CD4-positive, CD25-positive, alpha-beta regulatory T cell (primary cell): ENCODE measurements around the gene ALOX15. TPM values are rescaled to one million over a fixed set of nuclear protein-coding genes. Genes with fewer than 3 reads are reported as not detected.
"Not testable (repeated sequence)": the region's sequence is repeated elsewhere in the genome, so short reads cannot be mapped to it uniquely, and the experiment has no call there.

Experiments
- ATAC-seq, 2 donors: fragments of 150-1000 bp; cut with Tn5 transposase; one replicate each; pipeline ENCODE4 v1.10.0; 2021; ENCODE audit warnings: low read depth in 2 of 2, moderate number of reproducible peaks in 2 of 2, moderate library complexity in 1 of 2
- DNase-seq, 3 donors: peaks; one replicate each; pipeline versions ENCODE4 v3.0.0 to v3.0.0-alpha.2; 2012 to 2022; ENCODE audit warnings: mixed read lengths in 1 of 3
- H3K27ac ChIP-seq: one replicate; pipeline ENCODE4 v1.7.0; 2013; ENCODE audit warnings: mild to moderate bottlenecking, low read length; ENCODE audit not compliant: insufficient read depth, poor library complexity, severe bottlenecking
- H3K27me3 ChIP-seq: one replicate; pipeline ENCODE4 v1.7.0; 2013; ENCODE audit warnings: low read length; ENCODE audit not compliant: control insufficient read depth, insufficient read depth
- H3K36me3 ChIP-seq: one replicate; pipeline ENCODE4 v1.7.0; 2013; ENCODE audit warnings: mild to moderate bottlenecking, low read length, moderate library complexity; ENCODE audit not compliant: control insufficient read depth, insufficient read depth
- H3K4me1 ChIP-seq: 2 replicates; pipeline ENCODE4 v1.7.0; 2013; ENCODE audit warnings: mild to moderate bottlenecking, low read length; ENCODE audit not compliant: insufficient read depth, control insufficient read depth, poor library complexity, severe bottlenecking
- H3K4me3 ChIP-seq: one replicate; pipeline ENCODE4 v1.7.0; 2013; ENCODE audit warnings: low read depth, mild to moderate bottlenecking, low read length, moderate library complexity
- H3K9me3 ChIP-seq, 2 experiments: 1 replicate in 1 of 2; 2 replicates in 1 of 2; pipeline ENCODE4 v1.7.0; 2013; ENCODE audit warnings: low read length in 2 of 2, mild to moderate bottlenecking in 1 of 2, moderate library complexity in 1 of 2; ENCODE audit not compliant: control insufficient read depth in 2 of 2
- H3K27ac Mint-ChIP-seq, 3 donors: one replicate each; pipeline ENCODE4 v1.8.0; 2020 to 2022; ENCODE audit warnings: mild to moderate bottlenecking in 3 of 3, mixed read lengths in 3 of 3, moderate library complexity in 2 of 3
- H3K27me3 Mint-ChIP-seq: one replicate; pipeline ENCODE4 v1.8.0; 2022; ENCODE audit warnings: mild to moderate bottlenecking, mixed read lengths
- H3K36me3 Mint-ChIP-seq: one replicate; pipeline ENCODE4 v1.8.0; 2020; ENCODE audit warnings: mixed read lengths
- H3K4me1 Mint-ChIP-seq, 4 donors: one replicate each; pipeline ENCODE4 v1.8.0; 2020 to 2022; ENCODE audit warnings: mixed read lengths in 4 of 4, mild to moderate bottlenecking in 1 of 4
- H3K4me3 Mint-ChIP-seq, 4 donors: one replicate each; pipeline ENCODE4 v1.8.0; 2020 to 2022; ENCODE audit warnings: mild to moderate bottlenecking in 4 of 4, mixed read lengths in 4 of 4, moderate library complexity in 3 of 4
- H3K9me3 Mint-ChIP-seq, 7 donors: one replicate each; pipeline ENCODE4 v1.8.0; 2020 to 2022; ENCODE audit warnings: mixed read lengths in 7 of 7, mild to moderate bottlenecking in 3 of 7, moderate library complexity in 2 of 7
- polyA plus RNA-seq, 4 donors: library from polyadenylated mRNA; unstranded; fragments of 300-500 nt; fragmentation: Illumina TruSeq; gene quantifications; one replicate each; pipeline ENCODE4 v1.2.3, GENCODE V29; 2021
- total RNA-seq: library from RNA; stranded (reverse); gene quantifications from one replicate; pipeline ENCODE4 v1.2.3, GENCODE V29; 2022

ALOX15 gene
- total and polyA plus RNA-seq, 5 donors from 2014 or later, result not detected

GRCh38 chr17:4590981-4591453, 50.5 kb downstream of the ALOX15 start:
- Mint-ChIP-seq H3K4me1 (peaks cover 0 to 4% (median 0%) of the 10 kb centered on the region in 4 donors), H3K9me3 (peaks cover 0 to 3% (median 0%) of the 10 kb centered on the region in 7 donors), H3K27me3 (peaks cover 17% of the 10 kb centered on the region), H3K36me3 (no peaks in the 10 kb centered on the region), H3K27ac (no peak overlapping the region), H3K4me3 (no peak overlapping the region)
- no peak overlapping the region for H3K4me3 ChIP-seq
- H3K27me3 ChIP-seq, result no peaks in the 10 kb centered on the region
- DNase-seq, result no peak
- no peaks in the 10 kb centered on the region for H3K36me3 ChIP-seq
- H3K9me3 ChIP-seq, result no peaks in the 10 kb centered on the region
- no peak overlapping the region for H3K27ac ChIP-seq
- no peak for ATAC-seq
- no peaks in the 10 kb centered on the region for H3K4me1 ChIP-seq

GRCh38 chr17:4590042-4590441, 51.4 kb downstream of the ALOX15 start:
- H3K4me3 ChIP-seq, H3K4me1 ChIP-seq, H3K27ac Mint-ChIP-seq, H3K4me1 Mint-ChIP-seq, H3K27me3 ChIP-seq, H3K9me3 ChIP-seq, H3K9me3 Mint-ChIP-seq, ATAC-seq, H3K27ac ChIP-seq, H3K36me3 ChIP-seq, H3K36me3 Mint-ChIP-seq, DNase-seq: not testable (repeated sequence)
- Mint-ChIP-seq H3K4me3 (peak overlapping the region in 1 of 4 donors; percentile 15), H3K27me3 (peaks cover 25% of the 10 kb centered on the region)

- Histone ChIP-seq H3K4me3 (no peak overlapping the region), H3K36me3 (no peaks in the 10 kb centered on the region), H3K27me3 (no peaks in the 10 kb centered on the region), H3K4me1 (peaks cover 2% of the 10 kb centered on the region), H3K27ac (no peak overlapping the region), H3K9me3 (no peaks in the 10 kb centered on the region)
- no peak for ATAC-seq
- peaks cover 0 to 3% (median 0%) of the 10 kb centered on the region in 7 donors for H3K9me3 Mint-ChIP-seq
- H3K27me3 Mint-ChIP-seq, result peaks cover 25% of the 10 kb centered on the region
- H3K4me3 Mint-ChIP-seq, result no peak overlapping the region
- no peaks in the 10 kb centered on the region for H3K36me3 Mint-ChIP-seq
- H3K27ac Mint-ChIP-seq, result no peak overlapping the region
- no peak for DNase-seq
- H3K4me1 Mint-ChIP-seq, result peaks cover 0 to 2% (median 0%) of the 10 kb centered on the region in 4 donors
Observed at GRCh38 chr17:4588898-4589625, 52.4 kb downstream of the ALOX15 start.

- ATAC-seq, result no peak
- H3K36me3 Mint-ChIP-seq, result no peaks in the 10 kb centered on the region
- H3K9me3 Mint-ChIP-seq, result peaks cover 0 to 3% (median 0%) of the 10 kb centered on the region in 7 donors
- Histone ChIP-seq H3K36me3 (no peaks in the 10 kb centered on the region), H3K4me3 (no peak overlapping the region), H3K4me1 (peaks cover 6% of the 10 kb centered on the region), H3K9me3 (no peaks in the 10 kb centered on the region), H3K27ac (no peak overlapping the region), H3K27me3 (no peaks in the 10 kb centered on the region)
- peak overlapping the region in 1 of 3 donors; percentile 81 for H3K27ac Mint-ChIP-seq
- peaks cover 30% of the 10 kb centered on the region for H3K27me3 Mint-ChIP-seq
- no peak for DNase-seq
- no peak overlapping the region for H3K4me3 Mint-ChIP-seq
- H3K4me1 Mint-ChIP-seq, result peaks cover 0 to 5% (median 2%) of the 10 kb centered on the region in 4 donors
Observed at GRCh38 chr17:4588391-4588790, 53.1 kb downstream of the ALOX15 start.

GRCh38 chr17:4587803-4588202, 53.7 kb downstream of the ALOX15 start:
- DNase-seq (no peak), ATAC-seq (no peak)
- Mint-ChIP-seq H3K36me3 (no peaks in the 10 kb centered on the region), H3K4me1 (peaks cover 0 to 5% (median 2%) of the 10 kb centered on the region in 4 donors), H3K4me3 (no peak overlapping the region), H3K27ac (no peak overlapping the region), H3K27me3 (peaks cover 36% of the 10 kb centered on the region), H3K9me3 (peaks cover 0 to 3% (median 0%) of the 10 kb centered on the region in 7 donors)
- peaks cover 2% of the 10 kb centered on the region for H3K27me3 ChIP-seq
- H3K27ac ChIP-seq, result no peak overlapping the region
- no peaks in the 10 kb centered on the region for H3K36me3 ChIP-seq
- no peaks in the 10 kb centered on the region for H3K9me3 ChIP-seq
- H3K4me3 ChIP-seq, result no peak overlapping the region
- peaks cover 6% of the 10 kb centered on the region for H3K4me1 ChIP-seq

GRCh38 chr17:4587195-4587594, 54.3 kb downstream of the ALOX15 start:
- Mint-ChIP-seq H3K27me3 (peaks cover 40% of the 10 kb centered on the region), H3K4me3 (no peak overlapping the region), H3K36me3 (no peaks in the 10 kb centered on the region), H3K4me1 (peaks cover 0 to 5% (median 2%) of the 10 kb centered on the region in 4 donors), H3K9me3 (peaks cover 0 to 2% (median 0%) of the 10 kb centered on the region in 7 donors), H3K27ac (no peak overlapping the region)
- Histone ChIP-seq H3K4me1 (peaks cover 6% of the 10 kb centered on the region), H3K27ac (no peak overlapping the region), H3K36me3 (no peaks in the 10 kb centered on the region), H3K27me3 (peaks cover 2% of the 10 kb centered on the region), H3K9me3 (no peaks in the 10 kb centered on the region), H3K4me3 (no peak overlapping the region)
- DNase-seq (no peak), ATAC-seq (no peak)

- no peaks in the 10 kb centered on the region for H3K9me3 ChIP-seq
- Mint-ChIP-seq H3K27me3 (peaks cover 40% of the 10 kb centered on the region), H3K4me1 (peaks cover 0 to 5% (median 2%) of the 10 kb centered on the region in 4 donors), H3K9me3 (no peaks in the 10 kb centered on the region), H3K36me3 (no peaks in the 10 kb centered on the region), H3K27ac (no peak overlapping the region), H3K4me3 (peak overlapping the region in 1 of 4 donors; percentile 48)
- ATAC-seq (no peak), DNase-seq (no peak)
- H3K4me3 ChIP-seq, result no peak overlapping the region
- H3K27ac ChIP-seq, result no peak overlapping the region
- H3K36me3 ChIP-seq, result no peaks in the 10 kb centered on the region
- peaks cover 6% of the 10 kb centered on the region for H3K4me1 ChIP-seq
- H3K27me3 ChIP-seq, result peaks cover 2% of the 10 kb centered on the region
Observed at GRCh38 chr17:4586043-4586442, 55.4 kb downstream of the ALOX15 start.

- peaks cover 2% of the 10 kb centered on the region for H3K27me3 ChIP-seq
- H3K9me3 Mint-ChIP-seq, result no peaks in the 10 kb centered on the region
- no peak for ATAC-seq
- peaks cover 0 to 5% (median 2%) of the 10 kb centered on the region in 4 donors for H3K4me1 Mint-ChIP-seq
- no peak overlapping the region for H3K4me3 ChIP-seq
- no peaks in the 10 kb centered on the region for H3K36me3 Mint-ChIP-seq
- peaks cover 39% of the 10 kb centered on the region for H3K27me3 Mint-ChIP-seq
- no peaks in the 10 kb centered on the region for H3K36me3 ChIP-seq
- H3K4me1 ChIP-seq, result peaks cover 6% of the 10 kb centered on the region
- H3K27ac ChIP-seq, result no peak overlapping the region
- no peak for DNase-seq
- no peak overlapping the region for H3K4me3 Mint-ChIP-seq
- no peak overlapping the region for H3K27ac Mint-ChIP-seq
- no peaks in the 10 kb centered on the region for H3K9me3 ChIP-seq
Observed at GRCh38 chr17:4585638-4585994, 55.9 kb downstream of the ALOX15 start.
